H1 (cell line): ENCODE measurements around the gene NFATC1.

Source experiments
- EGR1 ChIP-seq: IDR thresholded peaks from 2 replicates; pipeline ENCODE4 v1.6.1; 2011; ENCODE audit warnings: low read depth, low read length, borderline replicate concordance
- EP300 ChIP-seq, 2 experiments: IDR thresholded peaks; 1 replicate in 1 of 2; 2 replicates in 1 of 2; pipeline ENCODE4 v1.6.1; 2011 to 2012; ENCODE audit warnings: low read depth in 2 of 2, low read length in 2 of 2, mild to moderate bottlenecking in 2 of 2, borderline replicate concordance in 1 of 2, inconsistent platforms in 1 of 2, moderate library complexity in 1 of 2
- EZH2 ChIP-seq: fragments of 200-600 bp; sonication (generic); IDR thresholded peaks from 2 replicates; pipeline ENCODE4 v1.7.1; 2012; ENCODE audit warnings: low read depth, mild to moderate bottlenecking, moderate library complexity, low read length, inconsistent platforms; ENCODE audit not compliant: severe bottlenecking
- POLR2A ChIP-seq, 2 experiments: IDR thresholded peaks; 1 replicate in 1 of 2; 2 replicates in 1 of 2; pipeline ENCODE4 v1.6.1; 2011; ENCODE audit warnings: low read depth in 2 of 2, low read length in 2 of 2, mild to moderate bottlenecking in 2 of 2; ENCODE audit errors: control extremely low read depth in 1 of 2
- TAF1 ChIP-seq: IDR thresholded peaks from 2 replicates; pipeline ENCODE4 v1.6.1; 2011; ENCODE audit warnings: mild to moderate bottlenecking, low read depth, low read length
- TEAD4 ChIP-seq: IDR thresholded peaks from 2 replicates; pipeline ENCODE4 v1.6.1; 2012; ENCODE audit warnings: low read depth, low read length, inconsistent platforms, mixed read lengths
- TF ChIP-seq, protein P1 (sequence below), 3 experiments: IDR thresholded peaks; 1 replicate in 2 of 3; 2 replicates in 1 of 3; pipeline versions ENCODE4 v1.5.1 to v1.6.1; 2011; ENCODE audit warnings: low read length in 3 of 3, mild to moderate bottlenecking in 3 of 3, inconsistent platforms in 2 of 3, low read depth in 1 of 3, moderate library complexity in 1 of 3; ENCODE audit not compliant: insufficient read depth in 1 of 3; ENCODE audit errors: control extremely low read depth in 1 of 3
- TF ChIP-seq, protein P2 (sequence below): IDR thresholded peaks from 2 replicates; pipeline ENCODE4 v1.6.1; 2012; ENCODE audit warnings: inconsistent platforms

- TF ChIP-seq, protein P1, sequence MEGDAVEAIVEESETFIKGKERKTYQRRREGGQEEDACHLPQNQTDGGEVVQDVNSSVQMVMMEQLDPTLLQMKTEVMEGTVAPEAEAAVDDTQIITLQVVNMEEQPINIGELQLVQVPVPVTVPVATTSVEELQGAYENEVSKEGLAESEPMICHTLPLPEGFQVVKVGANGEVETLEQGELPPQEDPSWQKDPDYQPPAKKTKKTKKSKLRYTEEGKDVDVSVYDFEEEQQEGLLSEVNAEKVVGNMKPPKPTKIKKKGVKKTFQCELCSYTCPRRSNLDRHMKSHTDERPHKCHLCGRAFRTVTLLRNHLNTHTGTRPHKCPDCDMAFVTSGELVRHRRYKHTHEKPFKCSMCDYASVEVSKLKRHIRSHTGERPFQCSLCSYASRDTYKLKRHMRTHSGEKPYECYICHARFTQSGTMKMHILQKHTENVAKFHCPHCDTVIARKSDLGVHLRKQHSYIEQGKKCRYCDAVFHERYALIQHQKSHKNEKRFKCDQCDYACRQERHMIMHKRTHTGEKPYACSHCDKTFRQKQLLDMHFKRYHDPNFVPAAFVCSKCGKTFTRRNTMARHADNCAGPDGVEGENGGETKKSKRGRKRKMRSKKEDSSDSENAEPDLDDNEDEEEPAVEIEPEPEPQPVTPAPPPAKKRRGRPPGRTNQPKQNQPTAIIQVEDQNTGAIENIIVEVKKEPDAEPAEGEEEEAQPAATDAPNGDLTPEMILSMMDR (IDR thresholded peaks at IDR 0.05; ENCODE audit: control extremely low read depth in 1 of 3, insufficient read depth in 1 of 3, low read depth in 1 of 3, low read length in 3 of 3): no peak
- TF ChIP-seq POLR2A (IDR thresholded peaks at IDR 0.05; ENCODE audit: control extremely low read depth in 1 of 2, low read depth in 2 of 2, low read length in 2 of 2): no peak
- no peak for TF ChIP-seq EZH2
- no peak for TF ChIP-seq TAF1
- no peak for TF ChIP-seq EGR1
- TF ChIP-seq EP300 (IDR thresholded peaks at IDR 0.05; ENCODE audit: borderline replicate concordance in 1 of 2, low read depth in 2 of 2, low read length in 2 of 2): no peak
- TF ChIP-seq, protein P2, sequence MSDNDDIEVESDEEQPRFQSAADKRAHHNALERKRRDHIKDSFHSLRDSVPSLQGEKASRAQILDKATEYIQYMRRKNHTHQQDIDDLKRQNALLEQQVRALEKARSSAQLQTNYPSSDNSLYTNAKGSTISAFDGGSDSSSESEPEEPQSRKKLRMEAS: no peak
- TF ChIP-seq TEAD4: no peak
These were observed 37.7 kb downstream of the NFATC1 start for GRCh38 chr18:79433431-79433830.
